ENCODE results near the gene RACK1.
"Not testable (repeated sequence)": the region's sequence is repeated elsewhere in the genome, so short reads cannot be mapped to it uniquely, and the experiment has no call there.

DNA sequence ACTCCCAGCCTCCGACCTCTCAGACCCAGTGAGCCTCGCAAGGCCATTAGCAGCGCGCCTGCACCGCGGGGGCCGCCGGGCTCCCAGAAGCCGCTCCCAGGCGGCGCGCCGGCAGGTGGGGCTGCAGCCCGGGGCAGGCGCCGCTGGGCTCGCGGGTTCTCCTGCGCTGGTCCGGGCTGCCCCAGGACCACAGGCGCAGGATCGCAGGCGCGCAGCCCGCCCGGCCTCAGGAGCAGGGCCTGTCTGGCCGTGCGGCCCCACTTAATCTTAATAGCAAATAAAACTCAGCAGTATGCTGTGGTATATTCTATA, 29.7 kb upstream of the RACK1 start:
- TF ChIP-seq YY1 (IDR thresholded peaks at IDR 0.05; ENCODE audit: low read depth); POLR2AphosphoS5 (IDR thresholded peaks at IDR 0.05; ENCODE audit: low read depth, low read length): not testable (repeated sequence)
- TF ChIP-seq, protein P1, sequence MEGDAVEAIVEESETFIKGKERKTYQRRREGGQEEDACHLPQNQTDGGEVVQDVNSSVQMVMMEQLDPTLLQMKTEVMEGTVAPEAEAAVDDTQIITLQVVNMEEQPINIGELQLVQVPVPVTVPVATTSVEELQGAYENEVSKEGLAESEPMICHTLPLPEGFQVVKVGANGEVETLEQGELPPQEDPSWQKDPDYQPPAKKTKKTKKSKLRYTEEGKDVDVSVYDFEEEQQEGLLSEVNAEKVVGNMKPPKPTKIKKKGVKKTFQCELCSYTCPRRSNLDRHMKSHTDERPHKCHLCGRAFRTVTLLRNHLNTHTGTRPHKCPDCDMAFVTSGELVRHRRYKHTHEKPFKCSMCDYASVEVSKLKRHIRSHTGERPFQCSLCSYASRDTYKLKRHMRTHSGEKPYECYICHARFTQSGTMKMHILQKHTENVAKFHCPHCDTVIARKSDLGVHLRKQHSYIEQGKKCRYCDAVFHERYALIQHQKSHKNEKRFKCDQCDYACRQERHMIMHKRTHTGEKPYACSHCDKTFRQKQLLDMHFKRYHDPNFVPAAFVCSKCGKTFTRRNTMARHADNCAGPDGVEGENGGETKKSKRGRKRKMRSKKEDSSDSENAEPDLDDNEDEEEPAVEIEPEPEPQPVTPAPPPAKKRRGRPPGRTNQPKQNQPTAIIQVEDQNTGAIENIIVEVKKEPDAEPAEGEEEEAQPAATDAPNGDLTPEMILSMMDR (IDR thresholded peaks at IDR 0.05), result not testable (repeated sequence)
